Right lobe of liver (tissue), 5 donors: ENCODE data around the gene CEP76. TPM values are rescaled to one million over a fixed set of nuclear protein-coding genes. Genes with fewer than 3 reads are reported as not detected.

Experiments used
- total RNA-seq, 6 experiments: library from RNA; depleted of rRNA in 2 of 6; stranded (reverse); fragments of >200 nt in 2 of 6; fragmentation: NEBNext Ultra II Directional in 3 of 6; extraction: Animal tissue kit (Norgen Biotek cat#: 25700) in 3 of 6; gene quantifications; one replicate each; pipeline versions ENCODE4 v1.1.0 to v1.2.4, GENCODE V29; 2016 to 2023
- donor health status: DM: no; HTN: no; CAD: no.
- donor health status: DM: no; HTN: no; CAD: no.
- donor health status: DM: no; HTN: yes; CAD: no.
- donor health status: DM: no; HTN: yes; CAD: no.

CEP76 gene
- total RNA-seq, 6 experiments from 2014 or later = 2.1 to 5.6 (median 3.7) TPM

Other genes with a start within 250 kb of the CEP76 start
- gene SPIRE1, start 44.6 kb downstream of the CEP76 start, total RNA-seq = 10 to 100 TPM in 3 of 6 experiments, 1 to 10 TPM in 3; 2.2 to 19.1 (median 7.9) TPM
- gene PSMG2, start 319 bp upstream of the CEP76 start, total RNA-seq = 10 to 100 TPM; 27.2 to 37.4 (median 30.7) TPM
- gene PTPN2, start 181.5 kb upstream of the CEP76 start, total RNA-seq = 10 to 100 TPM in 5 of 6 experiments, 1 to 10 TPM in 1; 7.5 to 41.1 (median 14.7) TPM
- gene SEH1L, start 245.3 kb upstream of the CEP76 start, total RNA-seq = 10 to 100 TPM; 14.6 to 30.3 (median 20.9) TPM